Left kidney (tissue), 8 donors: ENCODE results near the gene PHKG2. TPM values are rescaled to one million over a fixed set of nuclear protein-coding genes. Genes with fewer than 3 reads are reported as not detected.
"Not testable (repeated sequence)": the region's sequence is repeated elsewhere in the genome, so short reads cannot be mapped to it uniquely, and the experiment has no call there.

Experiments used
- DNase-seq: peaks from one replicate; pipeline ENCODE4 v3.0.0-alpha.2; 2013
- long read RNA-seq, 8 donors: transcript quantifications; one replicate each; lab custom pipeline, GENCODE V29; 2026
- polyA plus RNA-seq: library from polyadenylated mRNA; unstranded; fragments of 120-200 nt; gene quantifications from one replicate; pipeline ENCODE4 v1.2.1, GENCODE V29; 2013; ENCODE audit not compliant: insufficient read length

PHKG2 gene, protein sequence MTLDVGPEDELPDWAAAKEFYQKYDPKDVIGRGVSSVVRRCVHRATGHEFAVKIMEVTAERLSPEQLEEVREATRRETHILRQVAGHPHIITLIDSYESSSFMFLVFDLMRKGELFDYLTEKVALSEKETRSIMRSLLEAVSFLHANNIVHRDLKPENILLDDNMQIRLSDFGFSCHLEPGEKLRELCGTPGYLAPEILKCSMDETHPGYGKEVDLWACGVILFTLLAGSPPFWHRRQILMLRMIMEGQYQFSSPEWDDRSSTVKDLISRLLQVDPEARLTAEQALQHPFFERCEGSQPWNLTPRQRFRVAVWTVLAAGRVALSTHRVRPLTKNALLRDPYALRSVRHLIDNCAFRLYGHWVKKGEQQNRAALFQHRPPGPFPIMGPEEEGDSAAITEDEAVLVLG
- 39.8 TPM for polyA plus RNA-seq
- long read RNA-seq, donor 1, full-length matches to known transcripts = 8 of 18 reads
- long read RNA-seq, donor 1, partial matches to known transcripts = 10 of 18 reads
- long read RNA-seq, donor 1, other reads (novel, unspliced or antisense) = 0 of 18 reads
- long read RNA-seq, donor 2, full-length matches to known transcripts = 10 of 10 reads
- long read RNA-seq, donor 2, partial matches to known transcripts = 0 of 10 reads
- long read RNA-seq, donor 2, other reads (novel, unspliced or antisense) = 0 of 10 reads
- long read RNA-seq, donor 3, full-length matches to known transcripts = 7 of 7 reads
- long read RNA-seq, donor 3, partial matches to known transcripts = 0 of 7 reads
- long read RNA-seq, donor 3, other reads (novel, unspliced or antisense) = 0 of 7 reads
- long read RNA-seq, donor 4, partial matches to known transcripts = 0 of 1 reads
- long read RNA-seq, donor 4, other reads (novel, unspliced or antisense) = 0 of 1 reads
- long read RNA-seq, donor 5, full-length matches to known transcripts = 11 of 19 reads
- long read RNA-seq, donor 5, partial matches to known transcripts = 8 of 19 reads
- long read RNA-seq, donor 5, other reads (novel, unspliced or antisense) = 0 of 19 reads
- long read RNA-seq, donor 6, full-length matches to known transcripts = 4 of 4 reads
- long read RNA-seq, donor 6, partial matches to known transcripts = 0 of 4 reads
- long read RNA-seq, donor 6, other reads (novel, unspliced or antisense) = 0 of 4 reads
- long read RNA-seq, donor 7, full-length matches to known transcripts = 6 of 6 reads
- long read RNA-seq, donor 7, partial matches to known transcripts = 0 of 6 reads
- long read RNA-seq, donor 7, other reads (novel, unspliced or antisense) = 0 of 6 reads
- long read RNA-seq, donor 8, full-length matches to known transcripts = 3 of 3 reads
- long read RNA-seq, donor 8, partial matches to known transcripts = 0 of 3 reads
- long read RNA-seq, donor 8, other reads (novel, unspliced or antisense) = 0 of 3 reads

DNA sequence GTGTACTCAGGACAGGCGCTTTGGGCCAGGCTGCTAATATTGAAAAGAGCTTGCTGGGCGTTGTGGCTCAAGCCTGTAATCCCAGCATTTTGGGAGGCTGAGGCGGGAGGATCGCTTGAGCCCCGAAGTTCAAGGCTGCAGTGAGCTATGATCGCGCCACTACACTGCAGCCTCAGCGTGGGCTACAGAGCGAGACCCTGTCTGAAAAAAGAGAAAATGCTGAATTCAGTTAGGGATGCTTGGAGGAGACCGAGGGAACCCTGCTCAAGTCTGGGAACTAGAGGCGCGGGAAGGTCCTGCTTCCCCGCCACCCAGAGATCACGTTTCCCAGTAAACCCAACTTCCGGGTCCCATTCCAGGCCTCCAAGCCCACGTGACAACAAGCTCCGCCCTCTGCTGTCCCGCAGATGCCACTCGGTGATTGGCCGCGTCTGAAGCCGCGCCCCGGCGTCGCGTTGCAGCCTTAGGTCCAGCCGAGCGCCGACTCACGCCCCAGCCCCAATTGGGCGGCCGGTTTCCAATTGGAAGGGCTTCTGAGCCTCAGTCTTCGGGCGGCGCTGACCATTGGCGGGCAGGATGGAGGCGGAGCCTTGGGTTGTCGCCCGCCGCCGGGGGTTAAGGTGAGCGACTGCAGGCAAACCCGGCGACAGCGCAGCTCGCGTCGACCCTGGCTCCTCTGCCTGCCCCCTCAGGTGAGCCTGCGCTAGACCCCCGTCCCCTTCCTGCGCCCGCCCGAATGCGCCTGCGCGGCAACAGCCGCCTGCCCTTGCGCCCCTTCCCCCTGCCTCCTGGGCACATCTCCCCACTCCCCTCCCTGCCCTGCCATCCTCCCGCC is at the start of gene PHKG2:
TSS of gene PHKG2 (plus strand) at position 627 of the 835 bp plus-strand sequence. CDS start 396 bp downstream, outside the sequence.
- peak; percentile 98 for DNase-seq

DNA sequence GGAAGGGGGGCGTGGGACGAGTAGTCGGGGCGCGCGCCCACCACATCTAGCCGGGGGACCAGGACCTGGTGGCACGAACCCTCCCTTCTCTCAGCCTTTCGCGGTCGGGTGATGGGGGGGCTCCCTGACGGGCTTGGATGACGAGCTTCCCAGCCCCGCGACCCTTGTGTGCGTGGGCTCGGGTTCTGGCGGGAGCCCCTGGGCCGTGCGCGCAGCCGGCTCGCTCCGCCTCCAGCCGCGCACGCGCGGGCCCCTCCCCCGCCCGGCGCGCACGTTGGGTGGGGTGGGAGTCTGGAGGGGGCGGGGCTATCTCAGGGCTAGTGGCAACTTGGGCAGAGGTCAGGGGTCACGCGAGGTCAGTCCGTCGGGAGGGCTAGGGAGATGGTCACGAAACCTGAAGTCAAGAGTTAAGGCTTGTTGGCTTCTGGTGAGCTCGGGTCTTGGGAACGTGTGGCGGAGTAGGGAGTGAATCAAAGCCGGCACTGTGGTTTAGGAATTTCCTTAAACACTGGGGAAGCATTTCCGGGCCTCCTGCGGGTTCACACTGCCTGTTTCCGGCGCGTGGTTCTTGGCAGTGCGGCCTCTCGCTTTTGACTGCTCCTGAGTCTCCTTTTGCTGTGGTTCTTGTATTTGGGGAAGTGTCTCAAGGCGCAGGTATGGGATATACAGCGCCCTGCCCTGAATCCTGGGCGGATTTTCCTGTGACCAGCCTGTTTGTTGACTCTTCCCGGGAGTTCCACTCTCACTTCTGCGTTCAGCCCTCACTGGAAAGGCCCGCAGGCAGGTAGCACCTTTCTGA is 49.2 kb upstream of the PHKG2 start, which contains the start of gene SRCAP:
TSS of gene SRCAP (plus strand) at position 356 of the 799 bp plus-strand sequence. CDS start 1,654 bp downstream, outside the sequence.
- DNase-seq = peak; percentile 79

DNA sequence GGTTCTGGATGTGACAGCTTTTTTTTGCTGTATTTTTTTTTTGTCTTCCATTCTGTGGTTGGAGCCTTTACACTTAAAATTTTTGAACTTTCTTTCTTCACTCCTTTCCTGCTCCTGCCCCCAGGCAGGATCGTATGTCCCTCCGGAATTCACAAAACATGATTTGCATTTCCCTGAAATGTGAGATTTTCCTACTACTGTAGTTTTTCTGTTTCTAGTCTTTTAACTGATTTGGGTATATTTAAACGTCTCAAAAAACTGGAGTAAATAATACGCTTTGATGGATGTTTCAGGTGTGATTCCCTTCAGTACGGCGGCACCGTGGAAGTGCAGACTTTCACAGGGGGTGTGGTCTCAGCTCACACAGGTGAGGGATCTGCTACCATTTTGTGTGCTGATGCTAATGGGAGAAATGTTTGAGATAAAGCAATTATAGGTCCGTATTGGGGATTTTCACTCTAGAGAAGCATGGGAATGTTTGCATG is 48.6 kb upstream of the PHKG2 start:
- no peak for DNase-seq

DNA sequence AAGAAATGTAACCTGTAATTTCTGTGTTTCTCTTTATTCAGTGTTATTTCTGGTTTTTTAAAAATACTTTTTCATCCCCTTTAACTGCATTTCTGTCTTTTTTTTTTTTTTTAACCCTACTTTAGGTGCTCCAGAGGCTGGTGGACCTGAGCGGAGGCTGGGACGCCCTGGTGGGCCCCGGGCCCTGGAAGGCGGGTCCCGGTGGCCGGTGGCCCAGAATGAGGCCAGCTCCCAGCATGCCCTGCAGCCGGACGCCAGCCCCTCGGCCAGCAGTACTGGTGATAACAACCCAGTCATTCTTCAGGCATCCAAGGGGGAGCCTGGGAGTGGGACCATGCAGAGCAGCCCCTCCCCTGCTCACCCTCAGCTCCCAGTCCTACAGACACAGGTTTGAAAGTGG is 47.7 kb upstream of the PHKG2 start:
- no peak for DNase-seq

DNA sequence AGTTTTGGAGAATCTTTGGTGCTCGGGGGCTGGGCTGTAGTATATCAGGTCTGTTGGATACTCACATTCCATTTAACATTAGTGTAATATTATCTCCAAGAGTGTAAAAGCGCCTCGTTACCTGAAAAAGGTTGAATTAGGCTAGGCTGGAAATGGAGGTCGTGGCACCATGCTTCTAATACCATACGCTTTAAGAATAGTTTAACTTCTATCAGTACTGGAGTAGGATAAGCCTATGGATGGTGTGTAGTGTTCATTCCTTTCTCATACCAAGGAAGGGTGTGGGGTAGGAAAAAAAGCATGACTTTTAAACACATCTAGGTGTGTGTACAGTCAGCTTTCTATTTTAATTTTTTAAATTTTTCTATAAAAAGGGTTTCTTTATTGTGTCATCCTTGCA is 47.3 kb upstream of the PHKG2 start:
- no peak for DNase-seq

DNA sequence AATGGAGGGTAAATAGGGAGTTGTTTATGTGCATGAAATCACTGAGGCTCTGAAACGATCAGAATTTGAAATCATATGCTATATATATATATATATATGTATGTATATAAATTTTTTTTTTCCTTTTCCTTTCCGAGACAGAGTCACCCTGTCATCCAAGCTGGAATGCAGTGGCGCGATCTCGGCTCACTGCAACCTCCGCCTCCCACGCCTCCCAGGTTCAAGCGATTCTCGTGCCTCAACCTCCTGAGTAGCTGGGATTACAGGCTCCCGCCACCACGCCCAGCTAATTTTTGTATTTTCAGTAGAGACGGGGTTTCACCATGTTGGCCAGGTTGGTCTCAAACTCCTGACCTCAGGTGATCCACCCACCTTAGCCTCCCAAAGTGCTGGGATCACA is 45.2 kb upstream of the PHKG2 start:
- not testable (repeated sequence) for DNase-seq

DNA sequence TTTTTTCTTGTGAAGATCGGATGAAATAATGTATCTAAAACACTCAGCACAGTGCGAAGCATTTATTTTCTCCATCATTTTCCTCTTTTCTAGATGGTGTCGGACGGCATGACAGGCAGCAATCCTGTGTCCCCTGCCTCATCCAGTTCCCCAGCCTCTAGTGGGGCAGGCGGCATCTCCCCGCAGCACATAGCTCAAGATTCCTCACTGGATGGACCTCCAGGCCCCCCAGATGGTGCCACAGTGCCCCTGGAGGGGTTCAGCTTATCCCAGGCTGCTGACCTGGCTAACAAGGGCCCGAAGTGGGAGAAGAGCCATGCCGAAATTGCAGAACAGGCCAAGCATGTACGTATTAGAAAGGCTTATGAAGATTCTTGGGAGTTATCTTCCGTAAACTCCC is 44.3 kb upstream of the PHKG2 start:
- no peak for DNase-seq

DNA sequence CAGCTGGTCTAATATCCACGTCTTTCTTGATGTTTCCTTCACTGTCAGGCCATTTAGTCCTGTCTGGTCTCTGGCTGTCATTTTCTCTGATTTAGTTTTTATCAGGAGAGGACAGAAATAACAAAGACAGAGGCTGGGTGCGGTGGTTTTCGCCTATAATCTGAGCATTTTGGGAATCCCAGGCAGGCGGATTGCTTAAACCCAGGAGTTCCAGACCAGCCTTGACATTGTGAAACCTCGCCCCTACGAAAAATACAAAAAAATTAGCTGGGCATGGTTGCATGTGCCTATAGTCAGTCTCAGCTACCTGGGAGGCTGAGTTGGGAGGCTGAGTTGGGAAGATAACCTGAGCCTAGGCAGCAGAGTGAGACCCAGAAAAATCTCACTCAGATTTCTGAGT is 42.2 kb upstream of the PHKG2 start:
- DNase-seq = no peak

DNA sequence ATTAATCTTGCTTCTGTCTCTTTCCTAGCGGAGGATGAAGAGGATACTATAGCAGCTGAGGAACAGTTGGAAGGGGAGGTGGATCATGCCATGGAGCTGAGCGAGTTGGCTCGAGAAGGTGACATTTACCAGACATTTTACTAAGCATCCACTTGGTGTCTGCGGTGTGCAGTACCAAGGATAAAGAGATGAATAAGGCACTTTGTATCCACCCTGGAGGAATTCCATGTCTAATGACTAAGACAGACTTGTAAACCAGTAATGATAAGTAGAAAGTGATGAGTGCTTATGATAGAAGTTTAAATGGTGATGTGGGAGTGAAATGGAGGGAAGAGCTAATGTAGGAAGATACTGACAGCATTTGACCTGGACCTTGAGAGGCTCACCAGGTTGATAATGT is 37.3 kb upstream of the PHKG2 start:
- no peak for DNase-seq

DNA sequence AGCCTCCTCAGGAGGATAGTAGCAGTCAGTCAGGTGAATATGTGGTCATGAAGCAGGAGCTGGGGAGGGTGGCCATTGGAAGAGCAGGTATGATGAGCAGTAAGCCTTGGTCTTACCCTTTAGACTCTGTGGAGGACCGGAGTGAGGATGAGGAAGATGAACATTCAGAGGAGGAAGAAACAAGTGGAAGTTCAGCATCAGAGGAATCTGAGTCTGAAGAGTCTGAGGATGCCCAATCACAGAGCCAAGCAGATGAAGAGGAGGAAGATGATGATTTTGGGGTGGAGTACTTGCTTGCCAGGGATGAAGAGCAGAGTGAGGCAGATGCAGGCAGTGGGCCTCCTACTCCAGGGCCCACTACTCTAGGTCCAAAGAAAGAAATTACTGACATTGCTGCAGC is 36.5 kb upstream of the PHKG2 start:
- DNase-seq = no peak

DNA sequence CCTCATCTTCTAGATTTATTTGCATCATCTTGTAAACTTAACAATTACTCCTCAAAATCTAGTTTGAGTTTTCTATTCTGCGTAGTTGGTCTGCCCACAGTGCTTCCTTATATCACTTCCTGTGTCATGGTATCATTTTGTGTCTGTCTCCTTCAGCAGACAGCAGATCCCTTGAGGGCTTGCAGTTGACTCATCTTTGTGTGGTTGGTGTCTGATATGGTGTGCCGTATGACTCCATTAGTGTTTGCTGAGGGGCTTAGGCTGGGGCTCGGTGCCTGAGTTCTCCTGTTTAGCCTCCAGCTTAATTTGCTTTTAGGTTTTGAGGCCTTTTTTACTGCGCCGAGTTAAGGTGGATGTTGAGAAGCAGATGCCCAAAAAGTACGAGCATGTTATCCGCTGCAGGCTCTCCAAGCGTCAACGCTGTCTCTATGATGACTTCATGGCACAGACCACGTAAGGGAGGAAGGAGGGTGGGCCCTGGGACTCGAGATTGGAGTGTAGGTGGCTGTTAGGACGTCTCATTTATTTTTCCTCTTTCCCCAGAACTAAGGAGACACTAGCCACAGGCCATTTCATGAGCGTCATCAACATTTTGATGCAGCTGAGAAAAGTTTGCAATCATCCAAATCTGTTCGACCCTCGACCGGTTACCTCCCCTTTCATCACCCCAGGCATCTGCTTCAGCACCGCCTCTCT is 32.3 kb upstream of the PHKG2 start:
- DNase-seq = no peak

DNA sequence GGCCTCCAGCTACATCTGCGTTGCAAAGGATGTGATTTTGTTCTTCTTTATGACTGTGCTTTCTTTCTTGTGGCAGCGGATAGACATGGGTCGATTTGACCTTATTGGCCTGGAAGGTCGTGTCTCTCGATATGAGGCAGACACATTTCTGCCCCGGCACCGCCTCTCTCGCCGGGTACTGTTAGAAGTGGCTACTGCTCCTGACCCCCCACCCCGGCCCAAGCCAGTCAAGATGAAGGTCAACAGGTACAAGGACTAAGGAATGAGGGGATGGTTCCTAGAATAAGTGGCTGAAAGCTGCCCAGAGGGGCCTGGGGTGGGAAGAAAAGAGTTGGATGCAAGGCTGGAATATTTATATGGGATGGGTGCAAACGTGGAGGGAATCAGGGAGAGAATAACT is 28.1 kb upstream of the PHKG2 start:
- DNase-seq = no peak

DNA sequence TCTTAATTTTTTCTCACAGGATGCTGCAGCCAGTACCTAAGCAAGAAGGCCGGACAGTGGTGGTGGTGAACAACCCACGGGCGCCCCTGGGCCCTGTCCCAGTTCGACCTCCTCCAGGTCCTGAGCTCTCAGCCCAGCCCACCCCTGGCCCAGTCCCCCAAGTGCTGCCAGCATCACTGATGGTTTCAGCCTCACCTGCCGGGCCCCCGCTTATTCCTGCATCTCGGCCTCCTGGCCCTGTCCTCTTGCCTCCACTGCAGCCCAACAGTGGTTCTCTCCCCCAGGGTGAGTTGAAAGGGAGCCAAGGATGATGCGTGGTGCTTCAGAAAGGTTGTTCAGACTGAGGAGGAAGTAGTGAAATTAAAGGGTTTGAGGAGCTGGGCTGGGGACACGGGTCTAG is 27.5 kb upstream of the PHKG2 start:
- DNase-seq = no peak

DNA sequence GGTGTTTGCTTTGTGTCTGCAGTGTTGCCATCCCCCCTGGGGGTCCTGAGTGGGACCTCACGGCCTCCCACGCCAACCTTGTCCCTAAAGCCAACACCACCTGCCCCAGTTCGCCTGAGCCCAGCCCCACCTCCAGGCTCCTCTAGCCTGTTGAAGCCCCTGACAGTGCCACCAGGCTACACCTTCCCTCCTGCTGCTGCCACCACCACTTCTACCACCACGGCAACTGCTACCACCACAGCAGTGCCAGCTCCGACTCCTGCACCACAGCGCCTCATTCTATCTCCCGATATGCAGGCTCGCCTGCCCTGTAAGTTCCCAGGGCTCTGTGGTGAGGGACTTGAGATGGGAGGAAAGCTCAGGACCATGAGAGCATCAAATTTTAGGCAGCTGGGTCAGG is 27.1 kb upstream of the PHKG2 start:
- no peak for DNase-seq

DNA sequence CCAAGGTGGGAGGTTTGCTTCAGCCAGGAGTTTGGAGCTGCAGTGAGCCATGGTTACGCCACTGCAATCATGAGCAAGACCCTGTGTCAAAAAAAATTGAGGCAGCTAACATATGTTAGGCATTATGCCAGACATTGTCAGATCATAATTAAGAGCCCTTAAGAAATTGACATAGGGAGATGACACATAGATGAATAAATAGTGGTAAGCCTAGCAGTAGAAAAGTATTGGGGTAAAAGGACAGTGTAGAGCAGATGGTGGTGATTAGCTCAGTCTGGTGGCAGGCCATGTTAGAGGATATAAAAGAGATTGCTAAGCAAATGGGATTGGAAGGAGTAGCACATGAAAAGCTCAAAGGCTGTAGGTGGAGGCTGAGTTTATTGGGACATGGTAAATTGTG is 26.6 kb upstream of the PHKG2 start:
- no peak for DNase-seq

DNA sequence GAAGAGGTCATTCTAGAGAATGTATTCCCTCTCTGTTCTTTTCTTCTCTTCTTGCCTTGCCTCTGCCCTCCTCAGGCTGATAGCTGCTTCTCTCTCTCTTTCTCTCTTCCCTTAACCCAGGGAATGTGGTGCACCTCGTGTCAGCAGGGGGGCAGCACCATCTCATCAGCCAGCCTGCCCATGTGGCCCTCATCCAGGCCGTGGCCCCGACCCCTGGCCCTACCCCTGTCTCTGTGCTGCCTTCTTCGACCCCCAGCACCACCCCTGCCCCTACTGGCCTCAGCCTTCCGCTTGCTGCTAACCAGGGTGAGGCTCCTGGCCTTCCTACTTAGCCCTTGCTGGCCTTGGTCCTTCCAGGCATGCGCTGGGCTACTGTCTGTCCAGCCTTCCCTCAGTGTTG is 25.8 kb upstream of the PHKG2 start:
- DNase-seq = no peak

DNA sequence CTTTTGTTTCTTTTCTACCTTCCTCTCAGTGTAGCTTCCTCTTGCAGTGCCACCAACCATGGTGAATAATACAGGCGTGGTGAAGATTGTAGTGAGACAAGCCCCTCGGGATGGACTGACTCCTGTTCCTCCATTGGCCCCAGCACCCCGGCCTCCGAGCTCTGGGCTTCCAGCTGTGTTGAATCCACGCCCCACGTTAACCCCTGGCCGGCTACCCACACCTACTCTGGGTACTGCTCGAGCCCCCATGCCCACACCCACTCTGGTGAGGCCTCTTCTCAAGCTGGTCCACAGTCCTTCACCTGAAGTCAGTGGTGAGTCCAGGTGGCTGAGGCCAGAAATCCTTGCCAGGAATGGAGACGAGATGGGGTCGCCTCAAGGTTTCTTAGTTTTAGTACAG is 25.3 kb upstream of the PHKG2 start:
- DNase-seq = no peak

DNA sequence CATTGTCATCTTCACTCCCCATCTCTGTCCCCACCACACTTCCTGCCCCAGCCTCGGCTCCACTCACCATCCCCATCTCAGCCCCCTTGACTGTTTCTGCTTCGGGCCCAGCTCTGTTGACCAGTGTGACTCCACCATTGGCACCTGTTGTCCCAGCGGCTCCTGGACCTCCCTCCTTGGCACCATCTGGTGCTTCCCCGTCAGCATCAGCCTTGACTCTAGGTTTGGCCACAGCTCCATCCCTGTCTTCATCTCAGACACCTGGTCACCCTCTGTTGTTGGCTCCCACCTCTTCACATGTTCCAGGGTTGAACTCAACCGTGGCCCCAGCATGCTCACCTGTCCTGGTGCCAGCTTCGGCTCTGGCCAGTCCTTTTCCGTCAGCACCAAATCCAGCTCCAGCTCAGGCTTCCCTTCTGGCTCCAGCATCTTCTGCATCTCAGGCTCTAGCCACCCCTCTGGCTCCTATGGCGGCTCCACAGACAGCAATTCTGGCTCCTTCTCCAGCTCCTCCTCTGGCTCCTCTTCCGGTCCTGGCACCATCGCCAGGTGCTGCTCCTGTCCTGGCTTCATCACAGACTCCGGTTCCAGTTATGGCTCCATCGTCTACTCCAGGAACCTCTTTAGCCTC is 24.4 kb upstream of the PHKG2 start:
- no peak for DNase-seq
